ENCODE measurements around the gene LMCD1.

LMCD1 gene

GRCh38 chr3:8500319-8500988 lies 1.2 kb upstream of the LMCD1 start:
- DNase-seq: peak in 38 of 42 donors; percentile 3 to 77 (median 46)
- intact Hi-C loops (cut with DNase I): loop anchor here (2.0 to 10.0 kb wide), 2 partner anchors 18 to 56 kb away; no protein-coding TSS in a partner anchor

GRCh38 chr3:8500989-8501370 lies 643 bp upstream of the LMCD1 start:
- intact Hi-C loops (cut with DNase I): loop anchor here (2.0 to 10.0 kb wide), 2 partner anchors 18 to 56 kb away; no protein-coding TSS in a partner anchor
- no peak for DNase-seq

- intact Hi-C loops (cut with DNase I): loop anchor here (10.0 kb wide), 1 partner anchor 59 kb away; no protein-coding TSS in a partner anchor
- DNase-seq: no peak
Measured at GRCh38 chr3:8503461-8503860, 1.8 kb downstream of the LMCD1 start.

- intact Hi-C loops (cut with DNase I): loop anchor here (10.0 kb wide), 1 partner anchor 59 kb away; no protein-coding TSS in a partner anchor
- DNase-seq: no peak
Measured at GRCh38 chr3:8503871-8504610, 2.4 kb downstream of the LMCD1 start.

GRCh38 chr3:8504611-8504973 lies 3.0 kb downstream of the LMCD1 start:
- intact Hi-C loops (cut with DNase I): loop anchor here (10.0 kb wide), 1 partner anchor 60 kb away; no protein-coding TSS in a partner anchor
- DNase-seq: no peak

GRCh38 chr3:8505621-8506020 lies 4.0 kb downstream of the LMCD1 start:
- no peak for DNase-seq
- intact Hi-C loops (cut with DNase I): loop anchor here (10.0 kb wide), 1 partner anchor 61 kb away; no protein-coding TSS in a partner anchor

- intact Hi-C loops (cut with DNase I): loop anchor here (10.0 kb wide), 1 partner anchor 62 kb away; no protein-coding TSS in a partner anchor
- DNase-seq: no peak
Measured at GRCh38 chr3:8506571-8507061, 5.0 kb downstream of the LMCD1 start.

GRCh38 chr3:8507496-8507895 lies 5.9 kb downstream of the LMCD1 start:
- no peak for DNase-seq
- intact Hi-C loops (cut with DNase I): loop anchor here (10.0 kb wide), 1 partner anchor 63 kb away; no protein-coding TSS in a partner anchor

GRCh38 chr3:8509961-8510360 lies 8.3 kb downstream of the LMCD1 start:
- intact Hi-C loops (cut with DNase I): loop anchor here (10.0 kb wide), 1 partner anchor 65 kb away; no protein-coding TSS in a partner anchor
- DNase-seq: no peak

- intact Hi-C loops (cut with DNase I): no loop called here
- no peak for DNase-seq
Measured at GRCh38 chr3:8512234-8512633, 10.6 kb downstream of the LMCD1 start.

GRCh38 chr3:8516047-8516661 lies 14.5 kb downstream of the LMCD1 start:
- intact Hi-C loops (cut with DNase I): no loop called here
- no peak for DNase-seq

- intact Hi-C loops (cut with DNase I): no loop called here
- DNase-seq: no peak
Measured at GRCh38 chr3:8516783-8517182, 15.2 kb downstream of the LMCD1 start.

GRCh38 chr3:8517487-8517886 lies 15.9 kb downstream of the LMCD1 start:
- intact Hi-C loops (cut with DNase I): no loop called here
- DNase-seq: no peak

GRCh38 chr3:8518138-8518537 lies 16.5 kb downstream of the LMCD1 start:
- intact Hi-C loops (cut with DNase I): no loop called here
- no peak for DNase-seq

- DNase-seq: no peak
- intact Hi-C loops (cut with DNase I): no loop called here
Measured at GRCh38 chr3:8519156-8519555, 17.5 kb downstream of the LMCD1 start.

GRCh38 chr3:8519774-8520448 lies 18.3 kb downstream of the LMCD1 start:
- no peak for DNase-seq
- intact Hi-C loops (cut with DNase I): no loop called here

- peak in 1 of 42 donors; percentile 51 for DNase-seq
- intact Hi-C loops (cut with DNase I): no loop called here
Measured at GRCh38 chr3:8520816-8521403, 19.3 kb downstream of the LMCD1 start.

- intact Hi-C loops (cut with DNase I): no loop called here
Measured at GRCh38 chr3:8523041-8523440, 21.4 kb downstream of the LMCD1 start.

GRCh38 chr3:8524249-8524648 lies 22.6 kb downstream of the LMCD1 start:
- intact Hi-C loops (cut with DNase I): no loop called here
- no peak for DNase-seq

More at GRCh38 chr3:8523041-8523440, 21.4 kb downstream of the LMCD1 start:
- DNase-seq: no peak
